GM21526 (cell line): Measurements from ENCODE around the gene COA5.
A peak's percentile ranks its signal among the peaks of the same experiment; 100 is the strongest.
"Not testable (repeated sequence)": the region's sequence is repeated elsewhere in the genome, so short reads cannot be mapped to it uniquely, and the experiment has no call there.

Experiments used
- ATAC-seq: cut with Tn5 transposase; IDR thresholded peaks from one replicate; pipeline ENCODE4 v1.9.1; 2021; ENCODE audit warnings: moderate library complexity; ENCODE audit not compliant: unreplicated experiment, low FRiP score

COA5 gene

GRCh38 chr2:98607104-98607503 is 1.2 kb downstream of the COA5 start:
- no peak for ATAC-seq

- ATAC-seq: no peak
Measured at GRCh38 chr2:98606431-98606830, 1.9 kb downstream of the COA5 start.

- no peak for ATAC-seq
Measured at GRCh38 chr2:98605076-98605475, 3.2 kb downstream of the COA5 start.

GRCh38 chr2:98604547-98604946 is 3.8 kb downstream of the COA5 start:
- no peak for ATAC-seq

- ATAC-seq: peak; percentile 55
Measured at GRCh38 chr2:98601532-98602132, 6.7 kb downstream of the COA5 start.

GRCh38 chr2:98598781-98599428 is 9.4 kb downstream of the COA5 start:
- no peak for ATAC-seq

- ATAC-seq: not testable (repeated sequence)
Measured at GRCh38 chr2:98594665-98595064, 13.6 kb downstream of the COA5 start.

- no peak for ATAC-seq
Measured at GRCh38 chr2:98592565-98592964, 15.7 kb downstream of the COA5 start.

GRCh38 chr2:98589489-98589888 is 18.8 kb downstream of the COA5 start:
- no peak for ATAC-seq

GRCh38 chr2:98588880-98589431 is 19.4 kb downstream of the COA5 start:
- ATAC-seq: no peak

GRCh38 chr2:98586551-98587140 is 21.7 kb downstream of the COA5 start:
- no peak for ATAC-seq

GRCh38 chr2:98585386-98585785 is 22.9 kb downstream of the COA5 start:
- no peak for ATAC-seq

- ATAC-seq: no peak
Measured at GRCh38 chr2:98583816-98584618, 24.3 kb downstream of the COA5 start.

- ATAC-seq: no peak
Measured at GRCh38 chr2:98583276-98583675, 25.0 kb downstream of the COA5 start.

- no peak for ATAC-seq
Measured at GRCh38 chr2:98582523-98582922, 25.8 kb downstream of the COA5 start.

GRCh38 chr2:98580656-98581284 is 27.5 kb downstream of the COA5 start:
- no peak for ATAC-seq

GRCh38 chr2:98579926-98580325 is 28.4 kb downstream of the COA5 start:
- no peak for ATAC-seq

- ATAC-seq: no peak
Measured at GRCh38 chr2:98578231-98578630, 30.1 kb downstream of the COA5 start.

GRCh38 chr2:98577313-98577712 is 31.0 kb downstream of the COA5 start:
- ATAC-seq: no peak

GRCh38 chr2:98576666-98577312 is 31.5 kb downstream of the COA5 start:
- ATAC-seq: no peak
